Frontal cortex (tissue), 4 donors: ENCODE results near the gene DUSP5. TPM values are rescaled to one million over a fixed set of nuclear protein-coding genes. Genes with fewer than 3 reads are reported as not detected.
"Not testable (repeated sequence)": the region's sequence is repeated elsewhere in the genome, so short reads cannot be mapped to it uniquely, and the experiment has no call there.

Experiments used
- DNase-seq, 2 donors: peaks; one replicate each; pipeline ENCODE4 v3.0.0; 2012; ENCODE audit warnings: low spot score in 2 of 2
- FAIRE-seq: peaks from 2 replicates; lab custom pipeline; 2012; peaks lifted over from hg19 to GRCh38; lab: Jason Lieb, UNC
- total RNA-seq: library from RNA; depleted of rRNA; stranded (reverse); fragments of >200 nt; gene quantifications from one replicate; pipeline ENCODE4 v1.2.3, GENCODE V29; 2014
- donor health status: control.
- donor health status: control.
- donor health status: control.

The DUSP5 gene, protein sequence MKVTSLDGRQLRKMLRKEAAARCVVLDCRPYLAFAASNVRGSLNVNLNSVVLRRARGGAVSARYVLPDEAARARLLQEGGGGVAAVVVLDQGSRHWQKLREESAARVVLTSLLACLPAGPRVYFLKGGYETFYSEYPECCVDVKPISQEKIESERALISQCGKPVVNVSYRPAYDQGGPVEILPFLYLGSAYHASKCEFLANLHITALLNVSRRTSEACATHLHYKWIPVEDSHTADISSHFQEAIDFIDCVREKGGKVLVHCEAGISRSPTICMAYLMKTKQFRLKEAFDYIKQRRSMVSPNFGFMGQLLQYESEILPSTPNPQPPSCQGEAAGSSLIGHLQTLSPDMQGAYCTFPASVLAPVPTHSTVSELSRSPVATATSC
- 2.0 TPM for total RNA-seq

DNA sequence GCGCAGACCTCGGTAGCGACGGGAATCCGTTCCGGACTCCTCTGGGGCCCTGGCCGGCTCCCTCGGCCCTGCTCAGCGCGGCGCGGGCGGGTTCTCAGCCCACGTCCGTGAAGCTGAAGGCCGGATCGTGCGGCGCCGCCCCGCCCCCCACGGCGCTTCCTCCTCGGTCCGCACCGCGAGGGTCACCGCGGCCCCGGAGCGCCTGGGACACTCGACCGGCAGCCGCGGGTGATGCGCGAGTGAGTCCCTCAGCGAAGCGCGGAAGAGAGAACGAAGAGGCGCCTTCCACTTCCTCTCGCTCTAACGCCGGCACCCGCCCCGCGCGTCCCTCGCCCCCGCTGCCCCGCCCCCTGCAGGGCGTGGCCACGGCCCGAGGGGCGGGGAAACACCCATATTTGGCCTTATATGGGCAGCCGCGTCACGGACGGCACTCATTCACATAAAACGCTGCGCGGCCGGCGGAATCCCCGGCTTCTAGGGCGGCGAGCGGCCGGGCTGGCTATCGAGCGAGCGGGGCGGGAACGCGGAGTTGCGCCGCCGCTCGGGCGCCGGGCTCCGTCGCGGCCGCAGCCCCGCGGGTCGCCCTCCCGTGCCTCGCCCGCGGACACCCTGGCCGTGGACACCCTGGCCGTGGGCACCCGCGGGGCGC, at the start of gene DUSP5:
Gene DUSP5, plus strand, starts transcription at position 470 of the 649 bp plus-strand sequence. CDS start 215 bp downstream, outside the sequence.
- no peak for FAIRE-seq

DNA sequence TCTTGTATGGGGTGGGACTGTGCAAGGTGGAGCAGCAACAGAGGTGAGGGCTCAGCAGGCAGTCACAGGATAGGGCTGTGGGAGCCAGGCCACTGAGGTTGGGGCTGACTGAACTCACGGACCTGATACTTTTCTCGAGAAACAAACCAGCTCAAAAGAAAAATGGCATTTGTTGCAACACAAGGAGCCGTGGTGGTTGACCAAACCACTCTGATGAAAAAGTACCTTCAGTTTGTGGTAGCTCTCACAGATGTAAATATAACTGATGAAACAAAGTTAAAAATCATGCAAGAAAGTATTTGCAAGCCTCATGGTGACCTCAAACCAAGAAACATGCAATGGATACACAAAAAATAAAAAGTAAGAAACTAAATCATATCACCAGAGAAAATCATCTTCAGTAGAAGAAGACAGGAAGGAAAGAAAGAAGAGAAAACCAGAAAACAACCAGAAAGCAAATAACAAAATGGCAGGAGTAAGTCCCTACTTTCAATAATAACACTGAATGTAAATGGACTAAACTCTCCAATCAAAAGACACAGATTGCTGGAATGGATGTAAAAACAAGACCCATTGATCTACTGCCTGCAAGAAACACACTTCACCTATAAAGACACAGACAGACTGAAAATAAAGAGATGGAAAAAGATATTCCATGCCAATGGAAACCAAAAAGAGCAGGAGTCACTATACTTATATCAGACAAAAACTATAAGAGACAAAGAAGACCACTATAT, 48.9 kb upstream of the DUSP5 start:
- DNase-seq = no peak
- no peak for FAIRE-seq

More for the DNA sequence above, at the start of gene DUSP5:
- peak; percentile 96 to 97 for DNase-seq

DNA sequence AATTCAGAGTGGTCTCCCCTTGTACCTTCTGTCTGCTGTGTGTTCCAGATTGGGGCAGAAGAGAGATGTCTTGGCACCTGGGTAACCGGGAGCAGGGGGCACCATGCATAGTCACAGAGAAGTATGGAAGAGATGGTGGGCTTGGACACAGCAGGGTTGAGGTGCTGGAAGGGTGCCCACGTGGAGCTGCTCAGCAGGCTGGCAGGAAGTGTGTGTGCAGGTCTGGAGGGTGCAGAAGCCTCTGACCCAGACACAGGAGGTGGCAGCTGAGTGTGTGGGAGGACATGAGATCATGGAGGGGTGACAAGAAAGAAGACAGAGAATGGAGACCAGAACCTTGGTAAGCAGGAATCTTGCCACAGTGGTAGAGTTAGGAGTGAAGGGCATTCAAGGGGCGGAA, 42.3 kb upstream of the DUSP5 start:
- no peak for DNase-seq
- FAIRE-seq = no peak

DNA sequence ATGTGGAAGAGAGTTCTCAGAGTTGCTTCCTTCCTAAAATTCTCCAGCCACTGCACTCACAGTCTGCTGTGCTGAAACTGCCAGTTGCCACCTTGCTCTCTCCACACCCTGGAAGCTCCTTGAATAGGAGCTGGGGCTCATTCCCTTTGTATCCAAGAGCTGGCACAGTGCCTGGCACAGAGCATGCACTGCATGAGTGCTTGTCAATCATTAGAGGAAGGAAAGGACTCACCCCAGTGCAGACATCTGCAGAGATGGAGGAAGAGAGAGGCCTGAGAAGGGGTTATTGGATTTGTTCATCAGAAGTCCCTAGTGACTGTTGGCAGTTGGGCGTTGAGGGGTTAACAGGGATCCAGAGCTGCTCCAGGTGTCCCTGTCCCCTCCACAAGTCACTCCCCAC, 41.7 kb upstream of the DUSP5 start:
- FAIRE-seq = no peak
- no peak for DNase-seq

DNA sequence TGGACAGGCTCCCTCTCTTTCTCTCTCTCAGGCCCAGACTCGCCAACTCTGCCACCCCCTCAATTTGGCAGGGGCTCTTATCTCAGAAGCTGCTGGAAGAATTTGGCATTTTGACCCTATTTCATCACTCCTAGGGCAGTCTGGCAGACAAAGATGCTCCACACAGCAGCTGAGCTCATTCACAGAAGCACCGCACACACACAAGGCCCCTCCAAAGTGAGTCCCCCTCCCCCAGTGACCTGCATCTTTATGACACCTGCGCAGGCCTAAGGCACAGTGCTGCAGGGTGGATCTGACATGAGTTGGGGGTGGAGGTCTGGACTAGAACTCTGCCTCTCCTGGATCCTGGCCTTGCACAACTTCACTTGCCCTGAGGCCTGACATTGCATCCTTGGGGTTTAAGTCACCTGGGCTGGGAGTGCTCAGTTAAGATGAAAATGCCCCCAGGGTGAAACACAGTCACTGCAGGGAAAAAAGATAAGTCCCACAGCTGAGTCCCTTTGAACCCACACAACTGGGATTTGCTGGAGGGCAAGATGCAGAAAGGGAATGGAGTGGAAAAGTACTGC, 41.1 kb upstream of the DUSP5 start:
- no peak for FAIRE-seq
- no peak for DNase-seq

DNA sequence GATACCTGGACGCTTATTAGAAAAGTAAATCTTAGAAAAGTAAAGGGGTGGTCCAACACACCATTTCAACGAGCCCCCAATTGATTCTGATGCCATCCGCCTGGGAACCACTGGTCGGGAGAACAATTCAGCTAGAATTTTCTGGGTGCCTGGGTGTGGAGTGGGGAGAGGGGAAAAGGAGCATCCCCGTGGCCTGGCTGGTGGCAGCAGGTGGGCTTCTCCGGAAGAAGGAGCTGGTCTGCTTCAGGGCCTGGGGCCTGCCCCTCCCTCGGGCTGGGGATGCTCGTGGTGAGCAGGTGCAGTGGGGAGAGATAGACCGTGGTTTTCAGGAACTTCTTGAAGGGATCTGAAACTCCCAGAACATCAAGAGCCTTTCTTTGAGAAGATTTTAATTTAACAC, 39.9 kb upstream of the DUSP5 start:
- DNase-seq (no peak), FAIRE-seq (no peak)

DNA sequence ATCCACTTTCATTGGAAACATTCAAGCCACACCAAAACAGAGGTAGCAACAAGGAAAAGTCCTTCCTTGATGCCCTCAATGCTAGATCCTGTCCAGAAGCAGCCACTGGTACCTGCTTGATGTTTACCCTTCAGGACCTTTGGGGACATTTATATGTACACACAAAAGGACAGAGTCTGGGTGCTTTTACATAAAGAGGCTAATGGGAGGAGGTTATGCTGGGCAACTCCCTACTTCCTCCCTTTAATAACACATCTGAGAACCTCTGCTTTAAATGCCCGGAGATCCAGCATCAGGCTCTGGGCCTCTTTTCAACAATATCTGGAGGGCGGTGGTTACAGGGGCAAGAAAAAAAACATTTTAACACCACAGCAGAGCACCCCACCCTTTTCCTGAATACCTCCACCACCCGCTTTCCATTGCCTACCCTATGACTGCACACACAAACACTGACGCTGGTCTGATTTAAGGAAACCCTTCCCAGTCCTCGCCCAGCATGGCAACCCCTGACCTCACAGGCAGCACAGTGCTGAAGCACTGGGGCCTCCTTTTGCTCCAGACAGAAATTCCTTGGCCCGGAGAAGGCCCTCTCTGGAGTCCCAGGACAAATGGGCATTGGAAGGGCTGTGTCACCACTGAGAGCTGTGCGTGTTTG, 39.3 kb upstream of the DUSP5 start:
- FAIRE-seq (no peak), DNase-seq (no peak)

DNA sequence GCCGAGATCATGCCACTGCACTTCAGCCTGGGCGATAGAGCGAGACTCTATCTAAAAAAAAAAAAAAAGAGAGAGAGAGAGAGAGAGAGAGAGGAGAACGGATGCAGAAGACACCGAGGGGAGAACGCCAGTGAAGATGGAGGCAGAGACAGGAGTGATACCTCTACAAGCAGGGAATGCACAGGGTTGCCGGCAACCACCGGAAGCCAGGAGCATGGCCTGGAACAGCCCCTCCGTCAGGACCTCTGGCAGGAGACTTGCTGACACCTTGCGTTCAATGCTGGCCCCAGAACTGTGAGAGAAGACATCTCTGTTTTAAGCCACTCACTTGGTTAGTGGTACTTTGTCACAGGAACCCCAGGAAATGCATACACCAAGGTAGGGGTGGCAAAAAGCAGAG, 38.1 kb upstream of the DUSP5 start:
- DNase-seq = no peak

DNA sequence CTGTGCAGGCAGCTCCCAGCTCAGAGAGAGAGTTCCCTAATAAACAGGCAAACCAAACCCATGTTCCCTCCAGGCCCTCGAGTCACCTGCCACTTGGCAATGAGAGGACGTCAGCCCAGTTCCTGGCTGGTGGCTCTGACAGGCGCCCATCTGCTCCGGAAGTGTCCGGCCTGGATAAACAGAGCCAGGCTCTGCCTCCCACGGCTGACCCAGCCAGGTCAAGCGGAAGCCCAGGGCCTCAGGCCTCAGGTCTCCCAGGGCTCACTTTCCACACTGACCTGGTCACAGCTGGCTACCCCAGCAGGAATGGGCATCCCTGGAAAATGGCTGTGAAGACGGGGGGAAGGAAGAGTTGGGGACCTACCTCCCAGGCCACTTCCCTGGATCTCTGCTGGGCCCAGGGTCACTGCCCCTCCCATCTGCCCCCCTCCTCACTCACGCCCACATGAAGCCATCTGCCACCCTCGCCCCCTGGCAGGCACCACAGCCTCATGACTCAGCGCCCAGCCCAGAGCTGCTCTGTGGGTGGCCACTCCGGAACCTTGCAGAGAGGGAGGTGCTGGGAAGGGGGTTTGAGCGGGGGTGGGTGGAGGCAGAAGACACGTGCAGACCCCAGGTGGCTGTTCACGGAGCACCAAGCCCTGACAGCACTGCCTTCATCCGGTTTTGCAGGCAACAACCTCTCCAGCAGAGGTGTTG, 37.4 kb upstream of the DUSP5 start:
- FAIRE-seq = no peak
- peak in 1 of 2 donors; percentile 40 for DNase-seq

More for the DNA sequence above, 38.1 kb upstream of the DUSP5 start:
- FAIRE-seq = no peak

DNA sequence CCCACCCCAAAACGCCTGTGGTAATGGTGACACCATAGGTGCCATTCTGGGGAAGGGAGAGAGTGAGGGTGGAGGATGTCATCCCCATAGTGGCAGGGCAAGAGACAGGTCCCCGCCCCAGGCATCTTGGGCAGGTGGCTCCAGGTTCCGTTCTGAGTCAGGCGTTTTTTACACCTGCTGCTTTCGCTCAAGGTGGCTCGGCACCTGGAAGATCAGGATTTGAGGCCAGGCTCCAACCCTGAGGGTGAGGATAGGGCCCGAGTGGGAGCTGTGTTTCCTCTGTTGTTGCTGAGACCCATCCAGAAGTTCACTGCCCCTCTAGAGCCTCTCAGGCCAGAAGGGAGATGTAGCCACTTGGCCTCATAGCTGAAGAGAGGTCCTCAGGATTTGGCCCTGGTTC, 36.6 kb upstream of the DUSP5 start:
- no peak for DNase-seq
- no peak for FAIRE-seq

DNA sequence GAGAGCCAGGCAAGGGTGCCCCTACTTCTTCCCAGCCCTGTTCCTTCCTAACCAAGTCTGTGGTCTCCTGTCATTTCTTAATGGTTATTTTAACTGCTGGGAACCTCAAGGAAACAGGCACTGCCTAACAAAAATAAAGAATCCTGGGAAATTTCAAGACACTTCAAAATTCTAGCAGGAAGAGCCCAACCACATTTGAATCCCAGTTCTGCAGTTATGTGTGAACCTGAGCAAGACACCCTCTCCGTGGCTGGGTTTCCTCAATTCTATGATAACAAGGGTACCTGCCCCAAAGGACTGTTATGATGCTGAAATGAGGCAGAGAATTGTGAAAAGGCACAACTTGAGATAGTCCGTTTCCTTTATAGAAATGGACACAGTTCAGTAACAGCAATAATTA, 36.2 kb upstream of the DUSP5 start:
- FAIRE-seq (no peak), DNase-seq (no peak)

DNA sequence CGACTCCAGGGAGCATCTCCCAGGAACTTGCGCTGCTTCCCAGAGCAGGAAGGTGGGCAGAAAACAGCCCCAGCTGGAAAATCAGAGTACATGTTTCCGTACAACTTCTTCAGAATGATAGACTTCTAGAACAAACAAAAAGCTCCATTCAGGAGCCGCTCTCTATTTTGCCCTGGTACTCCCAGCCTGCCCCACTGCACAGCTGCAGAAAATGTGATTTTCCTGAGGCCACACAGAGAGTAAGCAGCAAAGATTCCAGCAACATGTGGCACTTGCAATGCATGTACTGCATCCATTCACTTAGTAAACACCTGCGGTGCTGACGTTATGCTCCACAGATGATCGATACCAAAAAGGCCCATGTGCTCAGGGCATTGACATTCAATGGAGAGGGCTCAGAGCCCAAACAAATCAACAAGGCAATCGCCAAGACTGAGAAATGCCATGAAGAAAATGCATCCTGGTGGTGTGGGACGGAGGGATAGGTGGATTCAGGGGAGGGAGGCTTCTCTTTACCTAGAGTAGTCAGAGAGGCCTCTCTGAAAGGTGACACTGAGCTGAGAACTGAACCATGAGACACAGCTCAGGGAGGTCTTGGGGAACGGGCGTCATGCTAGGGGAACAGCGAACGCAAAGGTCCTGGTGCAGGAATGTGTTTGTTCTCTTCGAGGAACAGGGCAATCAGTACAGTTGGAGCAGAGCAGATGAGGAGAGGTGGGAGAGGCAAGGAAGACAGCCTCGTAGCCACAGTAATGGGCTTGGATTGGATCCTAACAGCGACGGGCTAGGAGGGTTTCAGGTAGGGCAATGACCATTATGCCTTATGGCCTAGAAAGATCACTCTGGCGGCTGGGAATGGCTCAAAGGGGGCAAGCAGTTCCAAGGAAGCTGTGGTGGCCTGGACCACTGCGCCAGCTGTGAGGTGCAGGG, 35.3 kb upstream of the DUSP5 start:
- FAIRE-seq (no peak), DNase-seq (no peak)

DNA sequence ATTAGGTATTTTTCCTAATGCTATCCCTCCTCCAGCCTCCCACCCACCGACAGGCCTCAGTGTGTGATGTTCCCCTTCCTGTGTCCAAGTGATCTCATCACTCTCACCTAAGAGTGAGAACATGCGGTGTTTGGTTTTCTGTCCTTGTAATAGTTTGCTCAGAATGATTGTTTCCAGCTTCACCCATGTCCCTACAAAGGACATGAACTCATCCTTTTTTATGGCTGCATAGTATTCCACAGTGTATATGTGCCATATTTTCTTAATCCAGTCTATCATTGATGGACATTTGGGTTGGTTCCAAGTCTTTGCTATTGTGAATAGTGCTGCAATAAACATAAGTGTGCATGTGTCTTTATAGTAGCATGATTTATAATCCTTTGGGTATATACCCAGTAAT, 29.4 kb upstream of the DUSP5 start:
- not testable (repeated sequence) for FAIRE-seq, DNase-seq

DNA sequence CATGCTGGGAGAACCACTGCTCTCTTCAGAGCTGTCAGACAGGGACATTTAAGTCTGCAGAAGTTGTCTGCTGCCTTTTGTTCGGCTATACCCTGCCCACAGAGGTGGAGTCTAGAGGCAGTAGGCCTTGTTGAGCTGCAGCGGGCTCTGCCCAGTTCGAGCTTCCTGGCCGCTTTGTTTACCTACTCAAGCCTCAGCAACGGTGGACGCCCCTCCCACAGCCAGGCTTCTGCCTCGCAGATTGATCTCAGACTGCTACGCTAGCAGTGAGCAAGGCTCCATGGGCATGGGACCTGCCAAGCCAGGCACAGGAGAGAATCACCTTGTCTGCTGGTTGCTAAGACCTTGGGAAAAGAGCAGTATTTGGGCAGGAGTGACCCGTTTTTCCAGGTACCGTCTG, 27.2 kb upstream of the DUSP5 start:
- not testable (repeated sequence) for FAIRE-seq, DNase-seq

DNA sequence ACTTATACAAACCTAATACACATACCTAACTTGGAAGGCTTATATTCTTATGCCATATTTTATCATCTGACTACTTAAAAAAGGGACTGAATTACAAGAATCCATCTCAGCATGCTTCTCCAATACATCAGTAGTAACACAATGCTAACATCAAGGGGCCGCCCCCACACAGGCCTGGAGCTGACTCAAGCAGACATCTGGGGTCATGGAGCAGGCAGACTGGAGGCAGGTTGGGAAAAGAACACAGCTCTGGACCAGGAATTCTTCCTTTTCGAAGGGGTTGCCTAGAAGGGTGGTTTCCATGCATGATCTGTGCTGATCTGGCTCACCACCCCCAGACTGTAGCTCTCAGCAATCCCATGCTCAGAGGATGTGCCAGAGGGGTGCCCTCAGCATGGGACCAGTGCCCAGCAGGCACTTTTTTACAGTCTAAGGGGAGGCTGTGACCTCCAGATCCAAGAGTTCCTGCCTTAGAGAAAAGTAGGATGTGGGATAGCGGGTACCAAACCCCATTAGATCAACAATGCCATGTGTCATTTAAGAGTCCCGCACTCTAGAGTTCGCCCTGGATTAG, 26.1 kb upstream of the DUSP5 start:
- FAIRE-seq (no peak), DNase-seq (no peak)

DNA sequence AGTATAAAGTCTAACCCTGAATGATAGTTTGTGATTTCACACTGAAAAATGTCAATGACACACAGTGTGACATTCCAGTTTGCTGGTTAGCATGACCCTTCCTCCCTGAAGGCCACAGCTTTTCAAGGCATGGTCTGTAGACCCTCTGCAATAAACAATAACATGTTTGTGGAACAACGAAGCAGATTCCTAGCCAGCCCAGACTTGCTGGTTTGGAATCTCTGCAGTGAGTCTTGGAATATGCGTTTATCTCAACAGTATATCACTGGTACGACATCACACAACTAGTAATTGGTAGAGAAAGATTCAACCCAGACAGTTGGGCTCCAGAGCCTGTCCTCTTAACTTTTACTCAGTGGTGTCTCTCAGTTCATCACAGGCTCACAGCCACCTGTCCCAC, 23.7 kb upstream of the DUSP5 start:
- DNase-seq (no peak), FAIRE-seq (no peak)

DNA sequence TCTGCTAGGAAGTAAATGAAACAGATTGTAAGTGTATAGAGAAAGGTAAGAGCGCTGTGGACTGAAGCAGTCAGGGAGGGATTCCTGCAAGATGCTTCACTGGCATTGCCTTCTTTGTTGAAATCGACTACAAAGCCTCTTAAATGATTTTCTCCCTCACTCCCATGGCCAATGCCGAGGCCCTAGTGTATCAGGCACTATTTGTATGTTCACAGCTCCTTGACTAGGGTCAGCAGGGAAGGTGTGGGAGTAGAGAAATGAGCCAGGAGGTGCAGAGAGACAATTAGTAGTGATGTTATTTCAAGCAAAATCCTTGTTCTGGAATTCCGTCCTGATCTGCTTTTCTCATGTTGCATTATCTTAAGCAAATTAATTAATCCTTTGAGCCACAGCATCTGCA, 22.9 kb upstream of the DUSP5 start:
- FAIRE-seq (no peak), DNase-seq (no peak)
